Measurements from ENCODE around the gene ETHE1. TPM values are rescaled to one million over a fixed set of nuclear protein-coding genes. Genes with fewer than 3 reads are reported as not detected.

ETHE1 gene
- total and polyA plus RNA-seq, 7 experiments from 2014 or later, result 20.3 to 59.3 (median 25.4) TPM

GRCh38 chr19:43489310-43489709 is 37.7 kb downstream of the ETHE1 start:
- Mint-ChIP-seq H3K27ac (peak overlapping the region in 6 of 9 donors; percentile 39 to 88 (median 62)), H3K4me1 (peaks cover 0 to 13% (median 6%) of the 10 kb centered on the region in 7 donors), H3K4me3 (no peak overlapping the region), H3K27me3 (no peaks in the 10 kb centered on the region), H3K9me3 (no peaks in the 10 kb centered on the region), H3K36me3 (no peaks in the 10 kb centered on the region)
- CTCF ChIA-PET, result no interaction called here
- ATAC-seq (no peak), DNase-seq (no peak)
- H3K4me1 ChIP-seq (ENCODE audit: control insufficient read depth in 2 of 2, insufficient read depth in 2 of 2, low read length in 2 of 2), result no peaks in the 10 kb centered on the region
- H3K36me3 ChIP-seq (ENCODE audit: control insufficient read depth in 2 of 3, insufficient read depth in 3 of 3, low read length in 3 of 3), result peaks cover 0 to 17% (median 0%) of the 10 kb centered on the region in 3 experiments
- no peaks in the 10 kb centered on the region for H3K9me3 ChIP-seq (ENCODE audit: control insufficient read depth in 2 of 3, low read length in 3 of 3)
- H3K27ac ChIP-seq (ENCODE audit: low read depth, low read length), result peak overlapping the region; percentile 7
- no peaks in the 10 kb centered on the region for H3K27me3 ChIP-seq (ENCODE audit: control insufficient read depth in 2 of 2, insufficient read depth in 2 of 2, low read length in 2 of 2)
- intact Hi-C loops (cut with micrococcal nuclease), result no loop called here
- POLR2A ChIA-PET, result interaction anchor here (0.6 to 0.7 kb wide), 2 partner anchors 26 to 164 kb away, joined by 3 read pairs; no protein-coding TSS in a partner anchor
- no peak overlapping the region for H3K4me3 ChIP-seq (ENCODE audit: low read length)

GRCh38 chr19:43488179-43488578 is 38.8 kb downstream of the ETHE1 start:
- Mint-ChIP-seq H3K27ac (no peak overlapping the region), H3K4me1 (peaks cover 0 to 13% (median 6%) of the 10 kb centered on the region in 7 donors), H3K36me3 (no peaks in the 10 kb centered on the region), H3K4me3 (no peak overlapping the region), H3K27me3 (no peaks in the 10 kb centered on the region), H3K9me3 (no peaks in the 10 kb centered on the region)
- Histone ChIP-seq H3K27me3 (ENCODE audit: control insufficient read depth in 2 of 2, insufficient read depth in 2 of 2, low read length in 2 of 2) (no peaks in the 10 kb centered on the region), H3K27ac (ENCODE audit: low read depth, low read length) (no peak overlapping the region), H3K9me3 (ENCODE audit: control insufficient read depth in 2 of 3, low read length in 3 of 3) (no peaks in the 10 kb centered on the region), H3K4me3 (ENCODE audit: low read length) (no peak overlapping the region), H3K4me1 (ENCODE audit: control insufficient read depth in 2 of 2, insufficient read depth in 2 of 2, low read length in 2 of 2) (no peaks in the 10 kb centered on the region), H3K36me3 (ENCODE audit: control insufficient read depth in 2 of 3, insufficient read depth in 3 of 3, low read length in 3 of 3) (peaks cover 0 to 14% (median 0%) of the 10 kb centered on the region in 3 experiments)
- intact Hi-C loops (cut with micrococcal nuclease), result no loop called here
- no peak for DNase-seq
- no peak for ATAC-seq
- CTCF ChIA-PET, result interaction anchor here (0.7 kb wide), 1 partner anchor 25 kb away, joined by 4 read pairs; no protein-coding TSS in a partner anchor
- POLR2A ChIA-PET, result no interaction called here

GRCh38 chr19:43486412-43486811 is 40.6 kb downstream of the ETHE1 start:
- H3K4me1 Mint-ChIP-seq, result peaks cover 0 to 13% (median 6%) of the 10 kb centered on the region in 7 donors
- Histone ChIP-seq H3K27me3 (ENCODE audit: control insufficient read depth in 2 of 2, insufficient read depth in 2 of 2, low read length in 2 of 2) (no peaks in the 10 kb centered on the region), H3K36me3 (ENCODE audit: control insufficient read depth in 2 of 3, insufficient read depth in 3 of 3, low read length in 3 of 3) (peaks cover 0 to 10% (median 0%) of the 10 kb centered on the region in 3 experiments), H3K9me3 (ENCODE audit: control insufficient read depth in 2 of 3, low read length in 3 of 3) (no peaks in the 10 kb centered on the region), H3K4me1 (ENCODE audit: control insufficient read depth in 2 of 2, insufficient read depth in 2 of 2, low read length in 2 of 2) (no peaks in the 10 kb centered on the region), H3K4me3 (ENCODE audit: low read length) (no peak overlapping the region), H3K27ac (ENCODE audit: low read depth, low read length) (no peak overlapping the region)
- ChIA-PET POLR2A (interaction anchor here (0.6 to 1.2 kb wide), 2 partner anchors 16 to 21 kb away, joined by 3 to 5 read pairs; partner anchors contain the start of gene LYPD3), CTCF (no interaction called here)
- no peaks in the 10 kb centered on the region for H3K27me3 Mint-ChIP-seq
- intact Hi-C loops (cut with micrococcal nuclease), result no loop called here
- no peak overlapping the region for H3K27ac Mint-ChIP-seq
- no peaks in the 10 kb centered on the region for H3K9me3 Mint-ChIP-seq
- DNase-seq (no peak), ATAC-seq (no peak)
- no peak overlapping the region for H3K4me3 Mint-ChIP-seq
- H3K36me3 Mint-ChIP-seq, result peaks cover 0 to 11% (median 0%) of the 10 kb centered on the region in 5 donors

- Mint-ChIP-seq H3K4me3 (no peak overlapping the region), H3K4me1 (peaks cover 0 to 13% (median 6%) of the 10 kb centered on the region in 7 donors), H3K36me3 (peaks cover 0 to 11% (median 0%) of the 10 kb centered on the region in 5 donors), H3K27me3 (no peaks in the 10 kb centered on the region), H3K9me3 (no peaks in the 10 kb centered on the region), H3K27ac (no peak overlapping the region)
- H3K9me3 ChIP-seq (ENCODE audit: control insufficient read depth in 2 of 3, low read length in 3 of 3), result no peaks in the 10 kb centered on the region
- ATAC-seq (no peak), DNase-seq (no peak)
- H3K4me3 ChIP-seq (ENCODE audit: low read length), result no peak overlapping the region
- H3K27me3 ChIP-seq (ENCODE audit: control insufficient read depth in 2 of 2, insufficient read depth in 2 of 2, low read length in 2 of 2), result no peaks in the 10 kb centered on the region
- ChIA-PET CTCF (no interaction called here), POLR2A (interaction anchor here (1.2 kb wide), 1 partner anchor 16 kb away, joined by 5 read pairs; no protein-coding TSS in a partner anchor)
- peaks cover 0 to 10% (median 0%) of the 10 kb centered on the region in 3 experiments for H3K36me3 ChIP-seq (ENCODE audit: control insufficient read depth in 2 of 3, insufficient read depth in 3 of 3, low read length in 3 of 3)
- intact Hi-C loops (cut with micrococcal nuclease), result no loop called here
- no peak overlapping the region for H3K27ac ChIP-seq (ENCODE audit: low read depth, low read length)
- no peaks in the 10 kb centered on the region for H3K4me1 ChIP-seq (ENCODE audit: control insufficient read depth in 2 of 2, insufficient read depth in 2 of 2, low read length in 2 of 2)
Observed at GRCh38 chr19:43485951-43486350, 41.0 kb downstream of the ETHE1 start.

- H3K9me3 Mint-ChIP-seq, result no peaks in the 10 kb centered on the region
- DNase-seq (no peak), ATAC-seq (no peak)
- Histone ChIP-seq H3K4me3 (ENCODE audit: low read length) (no peak overlapping the region), H3K27me3 (ENCODE audit: control insufficient read depth in 2 of 2, insufficient read depth in 2 of 2, low read length in 2 of 2) (no peaks in the 10 kb centered on the region), H3K36me3 (ENCODE audit: control insufficient read depth in 2 of 3, insufficient read depth in 3 of 3, low read length in 3 of 3) (peaks cover 0 to 13% (median 0%) of the 10 kb centered on the region in 3 experiments), H3K27ac (ENCODE audit: low read depth, low read length) (no peak overlapping the region), H3K9me3 (ENCODE audit: control insufficient read depth in 2 of 3, low read length in 3 of 3) (no peaks in the 10 kb centered on the region), H3K4me1 (ENCODE audit: control insufficient read depth in 2 of 2, insufficient read depth in 2 of 2, low read length in 2 of 2) (no peaks in the 10 kb centered on the region)
- no peak overlapping the region for H3K4me3 Mint-ChIP-seq
- peak overlapping the region in 1 of 9 donors; percentile 8 for H3K27ac Mint-ChIP-seq
- ChIA-PET POLR2A (interaction anchor here (1.0 to 1.7 kb wide), 2 partner anchors 12 to 21 kb away, joined by 3 to 7 read pairs; partner anchors contain the start of gene PHLDB3), CTCF (interaction anchor here (1.0 kb wide), 2 partner anchors 41 to 52 kb away, joined by 3 to 4 read pairs; no protein-coding TSS in a partner anchor)
- H3K27me3 Mint-ChIP-seq, result no peaks in the 10 kb centered on the region
- intact Hi-C loops (cut with micrococcal nuclease), result no loop called here
- H3K36me3 Mint-ChIP-seq, result peaks cover 0 to 18% (median 0%) of the 10 kb centered on the region in 5 donors
- H3K4me1 Mint-ChIP-seq, result peaks cover 0 to 2% (median 0%) of the 10 kb centered on the region in 7 donors
Observed at GRCh38 chr19:43483281-43483680, 43.7 kb downstream of the ETHE1 start.

- POLR2A ChIA-PET, result interaction anchor here (0.6 to 1.7 kb wide), 2 partner anchors 22 to 400 kb away, joined by 4 to 7 read pairs; partner anchors contain the start of gene PHLDB3
- H3K27ac Mint-ChIP-seq, result peak overlapping the region in 2 of 9 donors; percentile 44 to 53
Observed at GRCh38 chr19:43482193-43482592, 44.8 kb downstream of the ETHE1 start.

More at GRCh38 chr19:43482193-43482592, 44.8 kb downstream of the ETHE1 start:
- Mint-ChIP-seq H3K27me3 (no peaks in the 10 kb centered on the region), H3K4me1 (peaks cover 0 to 2% (median 0%) of the 10 kb centered on the region in 7 donors), H3K9me3 (no peaks in the 10 kb centered on the region), H3K36me3 (peaks cover 0 to 24% (median 0%) of the 10 kb centered on the region in 5 donors), H3K4me3 (no peak overlapping the region)
- no peaks in the 10 kb centered on the region for H3K4me1 ChIP-seq (ENCODE audit: control insufficient read depth in 2 of 2, insufficient read depth in 2 of 2, low read length in 2 of 2)
- no peak for DNase-seq
- no peak overlapping the region for H3K4me3 ChIP-seq (ENCODE audit: low read length)
- no peak overlapping the region for H3K27ac ChIP-seq (ENCODE audit: low read depth, low read length)
- intact Hi-C loops (cut with micrococcal nuclease), result no loop called here
- H3K27me3 ChIP-seq (ENCODE audit: control insufficient read depth in 2 of 2, insufficient read depth in 2 of 2, low read length in 2 of 2), result no peaks in the 10 kb centered on the region
- peaks cover 0 to 19% (median 0%) of the 10 kb centered on the region in 3 experiments for H3K36me3 ChIP-seq (ENCODE audit: control insufficient read depth in 2 of 3, insufficient read depth in 3 of 3, low read length in 3 of 3)
- CTCF ChIA-PET, result interaction anchor here (1.0 kb wide), 1 partner anchor 51 kb away, joined by 3 read pairs; no protein-coding TSS in a partner anchor
- no peak for ATAC-seq
- no peaks in the 10 kb centered on the region for H3K9me3 ChIP-seq (ENCODE audit: control insufficient read depth in 2 of 3, low read length in 3 of 3)

Data from naive thymus-derived CD4-positive, alpha-beta T cell (primary cell).